ENCODE results near the gene VENTX. TPM values are rescaled to one million over a fixed set of nuclear protein-coding genes. Genes with fewer than 3 reads are reported as not detected.

The VENTX gene
- total and polyA plus RNA-seq, 2 of the 4 experiments (the other 2 are of a cell fraction): not detected

GRCh38 chr10:133258066-133258817, 20.6 kb downstream of the VENTX start:
- dilution Hi-C loops (cut with HindIII; ENCODE audit: low sequenced_read_pairs, unreplicated experiment): no loop called here

More at GRCh38 chr10:133258066-133258817, 20.6 kb downstream of the VENTX start:
- Histone ChIP-seq H3K56ac (ENCODE audit: extremely low read depth, insufficient read depth, low read length) (no peak overlapping the region), H2BK120ac (ENCODE audit: low read depth, low read length) (peak overlapping the region; percentile 88), H2BK20ac (ENCODE audit: low read depth, low read length) (peak overlapping the region; percentile 76), H4K8ac (ENCODE audit: low read depth in 2 of 2, low read length in 2 of 2) (peak overlapping the region; percentile 25 to 73), H3K4ac (ENCODE audit: low read depth, low read length) (peak overlapping the region; percentile 80), H2AK5ac (ENCODE audit: low read depth, low read length) (peak overlapping the region; percentile 98), H3K4me3 (ENCODE audit: insufficient read depth, low read depth, low read length) (no peak overlapping the region), H3K4me2 (ENCODE audit: low read depth, low read length) (no peak overlapping the region), H2BK5ac (ENCODE audit: low read depth, low read length, poor library complexity, severe bottlenecking) (peak overlapping the region; percentile 80), H3K14ac (replicated peaks; ENCODE audit: low read depth, low read length) (no peak overlapping the region), H4K91ac (ENCODE audit: insufficient read depth, low read depth, low read length) (peak overlapping the region; percentile 75), H3K23ac (ENCODE audit: low read depth, low read length) (no peak overlapping the region), H3K79me1 (ENCODE audit: low read depth in 1 of 2, low read length in 2 of 2) (peaks cover 0 to 4% of the 10 kb centered on the region in 2 experiments; a peak in 1 of 4 replicates), H3K27ac (ENCODE audit: insufficient read depth, low read length) (no peak overlapping the region; the same call in 1 of the 2 replicates), H4K20me1 (ENCODE audit: insufficient read depth, low read length) (no peaks in the 10 kb centered on the region), H3K9ac (ENCODE audit: low read depth, low read length) (no peak overlapping the region), H2AK9ac (replicated peaks; ENCODE audit: low read depth, low read length, poor library complexity) (peak overlapping the region; percentile 93), H2BK15ac (ENCODE audit: low read depth, low read length) (peak overlapping the region; percentile 74; the same call in 1 of the 3 replicates), H4K5ac (ENCODE audit: low read depth, low read length) (peak overlapping the region; percentile 38; the same call in 1 of the 2 replicates), H3K9me1 (ENCODE audit: insufficient read depth, low read length) (peaks cover 18% of the 10 kb centered on the region), H2AFZ (replicated peaks; ENCODE audit: low read length, poor library complexity) (peak overlapping the region; percentile 89), H3K36me3 (ENCODE audit: control insufficient read depth, insufficient read depth, low read length) (no peaks in the 10 kb centered on the region), H3K18ac (ENCODE audit: low read depth, low read length) (no peak overlapping the region), H3K4me1 (ENCODE audit: control insufficient read depth, insufficient read depth, low read length) (peaks cover 21% of the 10 kb centered on the region), H3K9me3 (ENCODE audit: control insufficient read depth, insufficient read depth, low read length) (no peaks in the 10 kb centered on the region), H3K27me3 (ENCODE audit: control insufficient read depth, insufficient read depth, low read length) (no peaks in the 10 kb centered on the region)
- WGBS, 2 experiments (ENCODE audit: extremely low coverage in 2 of 2, insufficient read length in 1 of 2): 85% methylated on average over 5 of the region's 21 CpGs; no CpG with 5 or more reads in 1 of the 2 experiments
- intact Hi-C loops (cut with micrococcal nuclease): loop anchor here (5.0 kb wide), 1 partner anchor 111 kb away; no protein-coding TSS in a partner anchor
- ATAC-seq (ENCODE audit: low read depth) (no peak), DNase-seq (no peak)
- CTCF ChIA-PET: no interaction called here
- no TSS peak for BruUV-seq (replicated peaks)
- no peak for TF ChIP-seq RAD21 (IDR thresholded peaks at IDR 0.05; ENCODE audit: low read length)
- no peak for TF ChIP-seq USF2 (IDR thresholded peaks at IDR 0.05; ENCODE audit: low read depth, low read length)
- TF ChIP-seq MXI1 (IDR thresholded peaks at IDR 0.05; ENCODE audit: borderline replicate concordance, low read depth, low read length): no peak
- TF ChIP-seq POLR2A (IDR thresholded peaks at IDR 0.05; ENCODE audit: low read depth, low read length): no peak
- TF ChIP-seq RCOR1 (IDR thresholded peaks at IDR 0.05; ENCODE audit: insufficient replicate concordance, low read length): no peak
- TF ChIP-seq MAZ (IDR thresholded peaks at IDR 0.05; ENCODE audit: borderline replicate concordance, low read depth, low read length): no peak
- no peak for TF ChIP-seq CTCF (conservative IDR thresholded peaks at IDR 0.05; ENCODE audit: low read depth, low read length)
- TF ChIP-seq CHD1 (IDR thresholded peaks at IDR 0.05; ENCODE audit: low read depth, low read length): no peak
- TF ChIP-seq CEBPB (IDR thresholded peaks at IDR 0.05; ENCODE audit: low read depth, low read length): no peak
- no peak for TF ChIP-seq ELK1 (IDR thresholded peaks at IDR 0.05; ENCODE audit: borderline replicate concordance, low read depth, low read length)
- no peak for TF ChIP-seq BHLHE40 (IDR thresholded peaks at IDR 0.05; ENCODE audit: low read depth, low read length)
- TF ChIP-seq MAFK (IDR thresholded peaks at IDR 0.05; ENCODE audit: low read depth, low read length): no peak
- no peak for TF ChIP-seq FOS (IDR thresholded peaks at IDR 0.05; ENCODE audit: low read depth, low read length)
- no peak for TF ChIP-seq SMC3 (IDR thresholded peaks at IDR 0.05; ENCODE audit: low read depth, low read length)
- in situ Hi-C loops (cut with MboI; ENCODE audit: low sequenced_read_pairs): loop anchor here (25.0 kb wide), 1 partner anchor 596 kb away; no protein-coding TSS in a partner anchor
- POLR2A ChIA-PET (ENCODE audit: unreplicated experiment): interaction anchor here (0.6 kb wide), 1 partner anchor 19 kb away, joined by 3 read pairs; no protein-coding TSS in a partner anchor
